Suprapubic skin (tissue), 4 donors: ENCODE measurements around the gene AUTS2. TPM values are rescaled to one million over a fixed set of nuclear protein-coding genes. Genes with fewer than 3 reads are reported as not detected.

Experiments used
- DNase-seq, 2 donors: peaks; one replicate each; pipeline ENCODE4 v3.0.0-alpha.2; 2019; ENCODE audit warnings: low spot score in 2 of 2
- H3K27ac ChIP-seq: fragments of 200-600 bp; sonication (generic); one replicate; pipeline ENCODE4 v1.5.1; 2019
- H3K27me3 ChIP-seq: fragments of 200-600 bp; sonication (generic); one replicate; pipeline ENCODE4 v1.5.1; 2019
- H3K36me3 ChIP-seq: fragments of 200-600 bp; sonication (generic); one replicate; pipeline ENCODE4 v1.5.1; 2019
- H3K4me1 ChIP-seq: fragments of 200-600 bp; sonication (generic); one replicate; pipeline ENCODE4 v1.5.1; 2019
- H3K4me3 ChIP-seq: fragments of 200-600 bp; sonication (generic); one replicate; pipeline ENCODE4 v1.5.1; 2019; ENCODE audit warnings: mild to moderate bottlenecking
- H3K9me3 ChIP-seq: fragments of 200-600 bp; sonication (generic); one replicate; pipeline ENCODE4 v1.5.1; 2019
- EP300 ChIP-seq: sonication (generic); formaldehyde crosslinking; IDR thresholded peaks from one replicate; pipeline ENCODE4 v1.6.1; 2017; ENCODE audit warnings: antibody characterized with exemption
- POLR2A ChIP-seq, 2 donors: fragments of 450-650 bp; IDR thresholded peaks; one replicate each; pipeline ENCODE4 v1.6.1; 2017; ENCODE audit warnings: antibody characterized with exemption in 2 of 2, mild to moderate bottlenecking in 2 of 2, moderate library complexity in 2 of 2
- POLR2AphosphoS5 ChIP-seq, 3 donors: sonication (generic); formaldehyde crosslinking; IDR thresholded peaks; one replicate each; pipeline ENCODE4 v1.6.1; 2017; ENCODE audit warnings: antibody characterized with exemption in 3 of 3
- WGBS: methylation state at CpG from one replicate; pipeline ENCODE4 v1.1.5; 2018; 5-methylcytosine and 5-hydroxymethylcytosine counted together
- total RNA-seq, 4 donors: library from RNA; depleted of rRNA; stranded (reverse); fragments of >200 nt; gene quantifications; one replicate each; pipeline ENCODE4 v1.1.0, GENCODE V29; 2016
- TF ChIP-seq, protein P1 (sequence below), 2 donors: fragments of 200-600 bp in 1 of 2; fragments of 450-650 bp in 1 of 2; sonication (generic) in 1 of 2; IDR thresholded peaks; one replicate each; pipeline ENCODE4 v1.5.1; 2016 to 2019; ENCODE audit warnings: antibody characterized with exemption in 2 of 2, mild to moderate bottlenecking in 1 of 2, moderate library complexity in 1 of 2

Gene AUTS2
- total RNA-seq, 4 donors from 2014 or later = 31.0 to 102 (median 56.4) TPM

DNA sequence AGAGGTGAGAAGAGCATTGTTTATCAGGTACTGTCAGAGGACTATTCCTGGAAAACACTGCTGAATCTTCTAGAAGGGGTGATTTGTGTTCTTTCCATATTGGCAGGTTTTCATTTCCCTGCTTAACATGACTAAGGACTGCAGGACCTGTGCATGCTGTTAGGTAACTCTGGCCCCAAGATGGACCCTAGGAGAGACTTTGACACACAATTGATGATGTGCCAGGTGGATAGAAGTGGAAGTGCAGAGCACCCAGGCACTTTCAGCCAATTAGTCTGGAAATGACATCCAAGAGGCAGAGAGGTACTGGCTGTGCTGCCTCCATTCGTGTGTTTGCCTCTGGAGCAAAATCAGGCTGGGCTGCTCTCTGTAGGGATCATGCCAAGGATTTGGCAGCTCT is 1037.4 kb downstream of the AUTS2 start:
- DNase-seq = no peak
- Histone ChIP-seq H3K27ac (no peak overlapping the region), H3K9me3 (no peaks in the 10 kb centered on the region), H3K36me3 (no peaks in the 10 kb centered on the region), H3K4me1 (peaks cover 2% of the 10 kb centered on the region), H3K4me3 (no peak overlapping the region), H3K27me3 (no peaks in the 10 kb centered on the region)
- TF ChIP-seq POLR2A (IDR thresholded peaks at IDR 0.05) (no peak), POLR2AphosphoS5 (IDR thresholded peaks at IDR 0.05) (no peak), EP300 (no peak)
- TF ChIP-seq, protein P1, sequence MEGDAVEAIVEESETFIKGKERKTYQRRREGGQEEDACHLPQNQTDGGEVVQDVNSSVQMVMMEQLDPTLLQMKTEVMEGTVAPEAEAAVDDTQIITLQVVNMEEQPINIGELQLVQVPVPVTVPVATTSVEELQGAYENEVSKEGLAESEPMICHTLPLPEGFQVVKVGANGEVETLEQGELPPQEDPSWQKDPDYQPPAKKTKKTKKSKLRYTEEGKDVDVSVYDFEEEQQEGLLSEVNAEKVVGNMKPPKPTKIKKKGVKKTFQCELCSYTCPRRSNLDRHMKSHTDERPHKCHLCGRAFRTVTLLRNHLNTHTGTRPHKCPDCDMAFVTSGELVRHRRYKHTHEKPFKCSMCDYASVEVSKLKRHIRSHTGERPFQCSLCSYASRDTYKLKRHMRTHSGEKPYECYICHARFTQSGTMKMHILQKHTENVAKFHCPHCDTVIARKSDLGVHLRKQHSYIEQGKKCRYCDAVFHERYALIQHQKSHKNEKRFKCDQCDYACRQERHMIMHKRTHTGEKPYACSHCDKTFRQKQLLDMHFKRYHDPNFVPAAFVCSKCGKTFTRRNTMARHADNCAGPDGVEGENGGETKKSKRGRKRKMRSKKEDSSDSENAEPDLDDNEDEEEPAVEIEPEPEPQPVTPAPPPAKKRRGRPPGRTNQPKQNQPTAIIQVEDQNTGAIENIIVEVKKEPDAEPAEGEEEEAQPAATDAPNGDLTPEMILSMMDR (IDR thresholded peaks at IDR 0.05) = no peak
- WGBS = 80% methylated on average over 1 of the region's 1 CpG

DNA sequence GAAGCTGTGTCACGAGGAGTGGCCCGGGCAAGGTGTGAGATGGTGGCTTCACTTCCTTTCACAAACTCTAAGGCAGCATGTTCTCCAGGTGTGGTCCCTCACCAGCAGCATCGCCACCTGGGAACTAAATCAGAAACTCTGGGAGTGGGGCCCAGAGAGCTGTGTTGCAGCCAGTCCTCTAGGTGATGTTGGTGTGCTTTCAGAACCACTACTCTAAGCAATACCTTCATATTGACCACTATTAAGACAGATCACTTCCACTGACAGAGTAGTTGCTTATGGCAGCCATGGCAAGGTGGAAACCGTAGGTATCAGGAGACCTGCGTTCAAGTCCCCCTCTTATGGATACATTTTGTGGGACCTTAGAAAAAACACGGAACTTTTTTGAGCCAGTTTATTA is 1037.9 kb downstream of the AUTS2 start:
- no peak overlapping the region for H3K4me3 ChIP-seq
- H3K4me1 ChIP-seq = peaks cover 2% of the 10 kb centered on the region
- H3K9me3 ChIP-seq = no peaks in the 10 kb centered on the region
- no peaks in the 10 kb centered on the region for H3K36me3 ChIP-seq
- no peak overlapping the region for H3K27ac ChIP-seq
- WGBS = 94% methylated on average over 4 of the region's 6 CpGs
- DNase-seq = no peak
- no peaks in the 10 kb centered on the region for H3K27me3 ChIP-seq
- no peak for TF ChIP-seq POLR2AphosphoS5 (IDR thresholded peaks at IDR 0.05)
- TF ChIP-seq, protein P1 (IDR thresholded peaks at IDR 0.05) = no peak
- no peak for TF ChIP-seq EP300
- no peak for TF ChIP-seq POLR2A (IDR thresholded peaks at IDR 0.05)

DNA sequence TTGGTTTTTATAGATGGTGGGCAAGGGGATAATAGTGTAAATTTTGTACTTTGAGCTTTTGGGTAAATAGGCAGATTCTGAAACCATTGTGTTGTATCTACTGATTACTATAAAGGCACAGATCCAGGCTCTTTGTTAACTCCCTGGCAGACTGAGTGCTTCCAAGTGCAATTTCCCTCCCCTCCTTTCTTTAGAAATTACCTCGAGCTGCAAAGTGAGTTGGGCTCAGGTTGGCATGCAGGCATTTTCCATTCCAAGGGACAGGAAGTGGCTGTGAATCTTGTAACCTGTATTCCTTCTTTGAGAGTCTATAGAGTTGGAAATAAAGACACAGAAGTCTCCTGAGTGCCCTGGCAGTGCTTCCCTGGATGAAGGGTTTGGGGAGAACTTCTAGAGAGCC is 1039.5 kb downstream of the AUTS2 start:
- Histone ChIP-seq H3K4me3 (no peak overlapping the region), H3K9me3 (no peaks in the 10 kb centered on the region), H3K27me3 (no peaks in the 10 kb centered on the region), H3K27ac (no peak overlapping the region), H3K36me3 (no peaks in the 10 kb centered on the region), H3K4me1 (peaks cover 2% of the 10 kb centered on the region)
- 37% methylated on average over 1 of the region's 1 CpG for WGBS
- no peak for TF ChIP-seq POLR2AphosphoS5 (IDR thresholded peaks at IDR 0.05)
- TF ChIP-seq POLR2A (IDR thresholded peaks at IDR 0.05) = no peak
- no peak for TF ChIP-seq EP300
- TF ChIP-seq, protein P1 (IDR thresholded peaks at IDR 0.05) = no peak
- no peak for DNase-seq

DNA sequence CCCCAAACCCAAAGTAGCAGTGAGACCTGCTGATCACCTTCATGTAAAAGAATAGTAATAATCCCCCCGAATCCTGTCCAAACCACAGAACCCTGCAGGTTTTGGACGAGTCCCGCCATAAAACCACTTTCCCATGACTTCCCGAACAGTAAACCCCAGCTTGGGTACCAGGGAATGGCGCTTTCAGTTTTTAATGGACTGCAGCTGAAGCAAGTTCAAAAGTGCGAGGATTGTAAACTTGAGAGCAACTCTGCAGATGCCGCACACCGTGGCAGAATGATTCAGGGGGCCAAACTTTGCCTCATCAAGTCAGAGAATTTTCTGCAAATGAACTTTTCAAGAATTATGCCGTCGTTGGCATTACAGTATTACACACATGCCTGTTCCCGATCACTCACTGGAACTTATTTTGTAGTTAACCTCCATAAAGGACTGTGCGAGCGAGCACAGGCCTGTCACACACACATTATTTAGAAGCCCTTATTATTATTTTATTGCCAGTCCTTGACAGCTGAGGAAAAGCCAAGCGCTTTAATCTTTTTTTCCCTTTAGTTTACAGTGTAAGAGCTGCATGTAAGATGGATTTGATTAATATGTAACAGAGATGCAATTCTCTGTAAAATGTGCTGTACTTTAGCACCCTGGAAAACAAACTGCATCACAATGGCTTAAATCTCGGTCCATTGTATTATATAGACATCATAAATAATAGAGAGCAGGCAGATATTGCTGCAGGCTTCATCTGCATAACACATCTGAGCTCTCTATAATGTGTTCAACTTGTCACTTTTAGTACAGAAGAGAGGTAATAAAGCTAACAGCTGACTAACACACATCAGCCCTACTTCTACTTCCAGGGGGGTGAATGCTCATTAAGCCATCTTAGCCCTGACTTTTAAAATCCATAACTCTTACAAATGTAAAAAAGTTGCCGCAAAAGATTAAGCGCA is 1040.2 kb downstream of the AUTS2 start:
- Histone ChIP-seq H3K27me3 (no peaks in the 10 kb centered on the region), H3K9me3 (no peaks in the 10 kb centered on the region), H3K27ac (no peak overlapping the region), H3K4me3 (no peak overlapping the region), H3K36me3 (no peaks in the 10 kb centered on the region), H3K4me1 (peaks cover 2% of the 10 kb centered on the region)
- DNase-seq = no peak
- TF ChIP-seq POLR2A (IDR thresholded peaks at IDR 0.05) = no peak
- TF ChIP-seq EP300 = no peak
- TF ChIP-seq POLR2AphosphoS5 (IDR thresholded peaks at IDR 0.05) = no peak
- TF ChIP-seq, protein P1 (IDR thresholded peaks at IDR 0.05) = no peak
- WGBS = 59% methylated on average over 17 of the region's 17 CpGs

DNA sequence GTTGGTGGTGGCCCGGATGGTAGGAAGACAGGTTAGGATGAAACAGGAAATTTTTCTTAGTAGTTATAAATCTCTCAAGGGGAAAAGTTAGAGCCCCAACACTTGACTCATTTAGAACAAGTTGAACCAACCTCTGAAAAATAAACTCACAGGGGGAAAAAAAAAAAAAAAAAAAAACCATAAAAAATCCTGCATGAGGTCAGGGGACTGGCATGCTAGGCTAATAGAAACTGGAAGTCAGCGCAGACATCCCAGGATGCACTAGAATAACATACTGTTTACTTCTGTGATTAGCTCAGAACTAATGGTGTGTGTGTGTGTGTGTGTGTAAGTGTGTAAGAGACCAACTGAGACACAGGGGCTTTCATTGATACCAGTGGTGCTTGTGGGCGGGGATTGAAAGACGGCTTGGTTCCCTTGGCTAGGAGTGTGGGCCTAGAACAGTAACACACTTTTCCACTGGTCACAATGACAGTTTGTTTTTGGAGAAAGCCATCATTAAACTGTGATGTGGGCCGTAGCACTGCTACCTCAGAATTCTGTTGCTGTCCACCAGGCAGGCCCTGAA is 1042.1 kb downstream of the AUTS2 start:
- H3K9me3 ChIP-seq = no peaks in the 10 kb centered on the region
- TF ChIP-seq POLR2AphosphoS5 (IDR thresholded peaks at IDR 0.05) (no peak), EP300 (no peak), POLR2A (IDR thresholded peaks at IDR 0.05) (no peak)
- TF ChIP-seq, protein P1 (IDR thresholded peaks at IDR 0.05) = no peak
- no peak overlapping the region for H3K27ac ChIP-seq
- DNase-seq = no peak
- H3K27me3 ChIP-seq = no peaks in the 10 kb centered on the region
- WGBS = 92% methylated on average over 5 of the region's 5 CpGs
- peaks cover 2% of the 10 kb centered on the region for H3K4me1 ChIP-seq
- H3K36me3 ChIP-seq = no peaks in the 10 kb centered on the region
- no peak overlapping the region for H3K4me3 ChIP-seq
